Lower leg skin (tissue), 3 donors: ENCODE data around the gene CNGA3.

Experiments
- CTCF ChIP-seq, 3 donors: fragments of 450-650 bp; IDR thresholded peaks; one replicate each; pipeline ENCODE4 v1.5.1; 2016; ENCODE audit warnings: antibody characterized with exemption in 3 of 3, mild to moderate bottlenecking in 3 of 3, moderate library complexity in 2 of 3
- POLR2A ChIP-seq, 2 donors: fragments of 450-650 bp; IDR thresholded peaks; one replicate each; pipeline ENCODE4 v1.6.1; 2016 to 2017; ENCODE audit warnings: antibody characterized with exemption in 2 of 2, mild to moderate bottlenecking in 1 of 2, moderate library complexity in 1 of 2

DNA sequence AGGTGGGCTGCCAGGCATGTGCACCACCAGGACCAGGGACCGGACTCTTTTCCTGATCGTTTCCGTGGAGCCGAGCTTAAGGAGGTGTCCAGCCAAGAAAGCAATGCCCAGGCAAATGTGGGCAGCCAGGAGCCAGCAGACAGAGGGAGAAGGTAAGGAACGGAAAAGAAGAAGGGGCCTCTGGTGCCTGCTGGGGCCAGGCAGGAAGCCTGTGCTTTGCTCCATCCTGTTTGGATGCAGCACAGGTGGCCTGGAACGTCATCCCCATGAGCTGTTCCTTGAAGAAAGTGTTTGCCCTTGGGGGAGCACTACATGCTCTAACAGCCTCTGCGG is 33.9 kb downstream of the CNGA3 start:
- TF ChIP-seq CTCF (IDR thresholded peaks at IDR 0.05), result no peak
- TF ChIP-seq POLR2A (IDR thresholded peaks at IDR 0.05), result no peak
